Measurements from ENCODE around the gene TUBA3C.
"Not testable (repeated sequence)": the region's sequence is repeated elsewhere in the genome, so short reads cannot be mapped to it uniquely, and the experiment has no call there.

The TUBA3C gene

GRCh38 chr13:19181621-19182485, at the start of gene TUBA3C:
Gene TUBA3C (minus strand): TSS chr13:19181824. CDS start chr13:19181747, 77 bp downstream.
- ATAC-seq = no peak

DNA sequence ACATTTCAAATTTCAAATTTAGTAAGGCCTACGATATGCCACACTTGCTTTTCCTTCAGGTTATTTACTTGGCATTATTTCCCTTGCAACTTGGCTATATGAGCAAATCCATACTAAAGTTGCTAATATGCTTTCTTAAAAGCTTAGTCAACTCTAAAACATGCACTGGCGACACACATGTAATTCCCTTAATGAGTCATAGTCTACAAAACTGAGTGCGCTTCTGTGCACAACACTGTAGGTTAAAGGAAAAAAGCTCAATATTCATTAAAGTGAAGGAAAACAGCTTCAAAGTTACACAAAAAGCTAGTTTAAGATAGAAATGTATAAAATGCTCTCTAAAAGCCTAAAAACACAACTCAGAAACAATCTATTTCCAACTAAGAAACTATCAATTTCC, 25.8 kb upstream of the TUBA3C start:
- ATAC-seq = not testable (repeated sequence)

DNA sequence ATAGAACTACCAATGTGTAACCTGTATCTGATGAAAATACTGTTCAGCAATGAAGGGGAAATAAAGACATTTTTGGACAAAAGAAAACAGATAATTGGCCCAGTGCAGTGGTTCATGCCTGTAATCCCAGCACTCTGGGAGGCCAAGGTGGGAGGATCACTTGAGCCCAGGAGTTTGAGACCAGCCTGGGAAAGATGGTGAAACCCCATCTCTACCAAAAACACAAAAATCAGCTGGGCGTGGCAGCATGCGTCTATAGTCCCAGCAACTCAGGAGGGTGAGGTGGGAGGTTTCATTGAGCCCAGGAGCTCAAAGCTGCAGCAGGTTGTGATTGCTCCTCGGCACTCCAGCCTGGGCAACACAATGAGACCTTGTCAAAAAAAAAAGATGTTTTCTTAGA, 11.0 kb upstream of the TUBA3C start:
- not testable (repeated sequence) for ATAC-seq

GRCh38 chr13:19189911-19190310, 8.3 kb upstream of the TUBA3C start:
- not testable (repeated sequence) for ATAC-seq

GRCh38 chr13:19189368-19189767, 7.7 kb upstream of the TUBA3C start:
- not testable (repeated sequence) for ATAC-seq

- no peak for ATAC-seq
Observed at GRCh38 chr13:19185865-19186645, 4.4 kb upstream of the TUBA3C start.

- no peak for ATAC-seq
Observed at GRCh38 chr13:19185086-19185864, 3.7 kb upstream of the TUBA3C start.

DNA sequence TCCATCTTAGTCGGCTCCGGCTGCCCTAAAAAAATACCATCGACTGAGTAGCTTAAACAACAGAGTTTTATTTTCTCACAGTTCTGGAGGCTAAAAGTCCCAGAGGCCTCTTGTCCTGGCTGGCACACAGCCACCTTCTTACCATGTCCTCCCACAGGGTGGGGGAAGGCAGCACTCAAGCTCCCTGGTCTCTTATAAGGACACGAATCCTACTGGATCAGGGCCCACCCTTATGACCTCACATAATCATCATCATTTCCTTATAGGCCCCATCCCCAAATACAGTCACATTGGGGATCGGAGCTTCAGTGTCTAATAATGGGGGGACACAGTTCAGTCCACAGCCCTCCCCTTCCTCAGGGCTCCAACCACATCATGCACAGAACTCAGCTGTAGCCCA, 2.6 kb upstream of the TUBA3C start:
- no peak for ATAC-seq

DNA sequence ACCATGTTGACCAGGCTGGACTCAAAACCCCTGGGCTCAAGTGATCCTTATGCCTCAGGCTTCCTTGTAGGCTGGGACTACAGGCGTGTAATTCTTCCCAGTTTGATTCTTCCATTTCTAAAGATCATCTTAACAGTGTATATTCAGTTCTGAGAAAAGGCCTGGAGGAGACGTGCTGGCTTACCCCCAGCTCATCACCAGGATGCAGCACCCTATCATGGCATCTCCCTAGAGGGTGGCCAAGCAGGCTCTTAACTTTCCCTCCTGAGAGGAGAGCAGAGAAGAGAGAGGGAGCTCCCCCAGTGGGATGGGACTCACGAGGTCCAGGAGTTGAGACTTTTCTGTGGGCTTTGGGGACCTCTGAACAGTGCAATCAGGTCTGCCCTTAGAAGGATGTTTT, 2.1 kb upstream of the TUBA3C start:
- no peak for ATAC-seq

DNA sequence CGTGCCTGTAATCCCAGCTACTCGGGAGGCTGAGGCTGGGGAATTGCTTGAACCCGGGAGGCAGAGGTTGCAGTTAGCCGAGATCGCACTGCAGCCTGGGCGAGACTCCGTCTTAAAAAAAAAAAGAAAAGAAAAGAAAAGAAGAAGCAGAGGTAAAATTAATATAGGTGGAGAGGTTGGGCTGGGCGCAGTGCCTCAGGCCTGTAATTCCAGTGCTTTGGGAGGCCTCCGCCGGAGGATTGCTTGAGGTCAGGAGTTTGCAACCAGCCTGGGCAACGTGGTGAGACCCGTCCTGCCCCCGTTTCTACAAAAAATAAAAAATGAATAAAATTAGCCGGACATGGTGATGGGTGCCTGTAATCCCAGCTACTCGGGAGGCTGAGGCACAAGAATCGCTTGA, 912 bp upstream of the TUBA3C start:
- ATAC-seq = no peak

GRCh38 chr13:19181021-19181620, 503 bp downstream of the TUBA3C start:
- no peak for ATAC-seq

DNA sequence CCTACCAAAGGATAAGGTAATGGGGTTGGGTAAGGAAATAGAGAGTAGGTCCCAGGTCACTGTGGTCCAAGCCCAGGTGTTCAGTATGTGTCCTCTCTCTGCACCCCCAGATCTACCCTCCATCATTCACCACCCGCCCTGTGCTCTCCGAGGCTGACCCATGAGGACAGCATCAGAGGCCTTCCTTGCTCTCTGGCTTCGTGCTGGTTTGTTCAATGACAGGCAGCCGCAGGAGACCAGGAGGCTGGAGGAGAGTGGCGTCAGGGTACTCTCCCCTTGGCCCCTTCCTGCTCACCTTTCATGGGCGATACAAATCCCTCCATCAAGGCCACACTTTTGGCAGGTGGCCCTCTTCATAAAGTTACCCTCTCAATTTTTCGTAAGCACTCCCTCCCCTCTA, 1.7 kb downstream of the TUBA3C start:
- no peak for ATAC-seq

DNA sequence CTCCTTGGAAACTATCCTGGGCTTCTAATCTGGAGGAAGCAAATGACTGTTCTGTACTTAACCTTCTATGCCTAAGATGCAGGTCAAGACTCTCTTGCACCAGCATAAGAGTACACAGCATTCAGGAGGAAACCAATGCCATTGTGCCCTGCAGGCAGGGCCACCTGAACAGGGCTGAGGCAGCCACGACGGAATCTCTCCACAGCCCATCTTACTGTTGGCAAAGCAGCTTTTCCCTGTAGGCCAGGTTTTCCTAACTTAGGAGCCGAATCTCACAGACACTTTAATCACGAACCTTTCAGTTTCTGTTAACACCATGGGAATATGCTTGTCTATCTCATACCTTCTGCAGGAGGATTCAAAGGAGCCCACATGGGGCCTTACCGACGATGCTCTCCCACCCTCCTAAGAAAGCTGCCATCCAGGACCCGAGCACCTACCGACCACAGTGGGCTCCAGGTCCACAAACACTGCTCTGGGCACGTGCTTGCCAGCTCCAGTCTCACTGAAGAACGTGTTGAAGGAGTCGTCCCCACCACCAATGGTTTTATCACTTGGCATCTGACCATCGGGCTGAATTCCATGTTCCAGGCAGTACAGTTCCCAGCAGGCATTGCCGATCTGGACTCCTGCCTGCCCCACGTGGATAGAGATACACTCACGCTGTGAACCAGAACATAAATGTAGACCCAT, 2.6 kb downstream of the TUBA3C start:
- no peak for ATAC-seq

DNA sequence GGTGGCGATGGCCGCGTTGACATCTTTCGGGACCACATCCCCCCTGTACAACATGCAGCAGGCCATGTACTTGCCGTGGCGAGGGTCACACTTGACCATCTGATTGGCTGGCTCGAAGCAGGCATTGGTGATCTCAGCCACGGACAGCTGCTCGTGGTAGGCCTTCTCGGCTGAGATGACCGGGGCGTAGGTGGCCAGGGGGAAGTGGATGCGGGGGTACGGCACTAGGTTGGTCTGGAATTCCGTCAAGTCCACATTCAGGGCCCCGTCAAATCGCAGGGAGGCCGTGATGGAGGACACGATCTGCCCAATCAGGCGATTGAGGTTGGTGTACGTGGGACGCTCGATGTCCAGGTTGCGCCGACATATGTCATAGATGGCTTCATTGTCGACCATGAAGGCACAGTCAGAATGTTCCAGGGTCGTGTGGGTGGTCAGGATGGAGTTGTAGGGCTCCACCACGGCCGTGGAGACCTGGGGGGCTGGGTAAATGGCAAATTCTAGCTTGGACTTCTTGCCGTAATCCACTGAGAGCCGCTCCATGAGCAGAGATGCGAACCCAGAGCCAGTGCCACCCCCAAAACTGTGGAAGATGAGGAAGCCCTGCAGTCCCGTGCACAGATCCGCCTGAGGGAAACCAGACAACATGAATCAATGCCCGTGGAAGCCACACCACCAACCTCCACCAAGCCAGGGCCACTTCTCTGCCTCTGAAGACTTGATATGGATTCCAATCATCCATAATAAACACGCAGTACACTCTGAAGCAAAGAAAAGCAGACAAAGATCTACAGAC, 4.4 kb downstream of the TUBA3C start:
- ATAC-seq = not testable (repeated sequence)

- no peak for ATAC-seq
Observed at GRCh38 chr13:19173752-19174151, 7.9 kb downstream of the TUBA3C start.

- no peak for ATAC-seq
Observed at GRCh38 chr13:19172647-19173030, 9.0 kb downstream of the TUBA3C start.

DNA sequence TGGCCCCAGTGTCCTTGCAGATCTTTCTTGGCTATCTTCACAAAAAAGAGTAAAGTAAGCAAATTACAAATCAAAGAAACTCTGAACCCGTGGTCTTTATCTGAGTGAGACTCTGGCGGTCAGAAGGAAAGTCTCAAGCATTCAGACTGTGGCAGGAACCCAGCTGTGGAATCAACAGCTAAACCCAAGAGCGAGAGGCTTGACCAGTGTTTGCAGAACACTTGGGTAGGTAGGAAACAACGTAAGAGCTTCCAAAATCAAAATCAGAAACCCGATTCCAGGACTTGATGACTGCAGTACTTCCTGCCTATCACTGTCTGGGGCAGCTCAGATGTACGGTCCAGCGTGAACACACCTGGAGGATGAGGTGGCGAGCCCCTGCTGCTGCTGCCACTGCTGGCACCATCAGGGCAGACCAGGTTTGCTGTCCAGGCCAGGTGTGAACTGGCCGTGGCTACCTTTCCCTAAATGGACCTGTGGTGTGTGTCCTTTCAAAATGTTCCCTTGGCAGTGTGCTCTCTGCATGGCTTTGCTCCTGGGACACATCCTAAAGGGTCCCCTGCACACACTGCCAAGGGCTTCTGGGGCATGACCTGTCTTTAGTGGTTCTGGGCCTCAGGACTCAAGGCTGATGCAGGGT, 9.5 kb downstream of the TUBA3C start:
- ATAC-seq = no peak

GRCh38 chr13:19171563-19171962, 10.1 kb downstream of the TUBA3C start:
- no peak for ATAC-seq

- no peak for ATAC-seq
Observed at GRCh38 chr13:19169991-19170390, 11.6 kb downstream of the TUBA3C start.

DNA sequence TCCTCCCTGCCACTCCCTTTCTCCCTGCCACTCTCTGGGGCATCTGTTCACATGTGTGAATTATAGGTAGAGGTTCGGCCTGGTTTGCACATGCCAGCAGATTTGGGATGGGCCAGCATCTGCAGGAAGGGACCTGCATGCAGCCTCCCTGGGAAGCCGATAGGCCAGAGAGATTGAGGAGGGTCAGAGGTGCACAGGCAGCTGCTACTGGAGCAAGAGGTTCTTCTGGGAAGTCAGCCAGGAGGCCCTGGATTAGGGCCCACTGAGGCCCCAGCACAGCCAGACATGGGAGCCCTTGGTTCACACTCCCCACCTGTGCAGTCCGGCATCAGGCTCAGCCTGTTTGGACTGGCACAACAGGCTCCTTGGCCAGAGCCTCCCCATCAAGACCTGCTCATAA, 12.1 kb downstream of the TUBA3C start:
- ATAC-seq = no peak

- ATAC-seq = no peak
Observed at GRCh38 chr13:19161308-19161707, 20.3 kb downstream of the TUBA3C start.
